Measurements from ENCODE around the gene ZNF212.
"Not testable (repeated sequence)": the region's sequence is repeated elsewhere in the genome, so short reads cannot be mapped to it uniquely, and the experiment has no call there.

The ZNF212 gene

DNA sequence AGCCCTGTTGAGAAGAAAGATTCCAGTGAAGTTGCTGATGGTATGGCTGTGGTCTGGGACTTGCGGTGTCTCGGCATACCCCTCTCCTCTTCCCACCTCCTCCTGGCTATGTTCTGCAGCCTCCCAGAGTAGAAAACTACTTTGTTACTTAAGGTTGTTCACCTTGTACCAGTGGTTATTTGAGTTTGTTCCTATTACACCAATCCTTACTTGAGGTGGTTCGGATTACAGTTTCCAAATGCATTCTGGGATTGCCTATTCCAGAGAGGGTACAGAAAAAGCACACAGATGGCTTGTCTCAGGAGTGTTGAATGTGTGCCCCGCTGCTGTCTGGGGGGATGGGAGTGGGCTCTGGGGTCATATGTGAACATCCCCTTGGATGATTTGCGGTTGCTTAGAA, 15.7 kb downstream of the ZNF212 start:
- no peak for DNase-seq

DNA sequence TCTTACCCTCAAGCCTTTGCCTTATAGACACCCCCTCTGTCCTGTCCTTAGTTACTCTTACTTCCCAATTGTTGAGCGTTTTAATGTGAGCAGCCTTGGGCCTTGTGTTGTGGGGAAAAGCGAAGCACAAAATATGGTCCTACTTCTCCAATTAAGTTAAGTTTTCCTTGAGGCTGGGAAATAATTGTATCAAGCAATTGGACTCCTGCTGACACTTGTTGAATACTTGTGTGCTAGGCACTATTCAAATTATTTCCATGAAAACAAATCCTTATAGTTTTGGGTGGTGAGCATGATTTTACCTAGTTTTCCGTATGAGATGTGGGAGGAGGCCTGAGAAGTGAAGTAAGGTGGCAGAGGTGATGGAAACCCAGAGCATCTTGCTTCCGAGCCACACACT, 17.1 kb downstream of the ZNF212 start:
- DNase-seq: no peak

DNA sequence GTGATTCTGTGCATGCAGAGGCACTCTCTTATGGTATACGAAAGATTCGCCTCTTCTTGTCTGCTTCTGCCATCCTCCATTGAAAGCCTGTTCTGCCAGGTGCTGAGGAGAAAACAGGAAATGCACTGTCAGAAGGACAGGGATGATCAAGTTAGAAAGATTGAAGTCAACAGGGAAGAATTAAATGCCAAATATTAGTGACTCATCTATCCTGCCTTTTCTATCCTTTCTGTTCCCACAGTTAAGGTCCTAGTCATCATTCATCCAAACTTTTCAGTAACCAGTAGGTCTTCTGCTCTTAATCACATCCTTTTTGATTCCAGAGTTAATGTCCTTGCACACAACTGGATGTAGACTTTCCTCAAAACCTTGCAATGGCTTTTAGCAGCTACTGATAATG, 17.7 kb downstream of the ZNF212 start:
- no peak for DNase-seq

DNA sequence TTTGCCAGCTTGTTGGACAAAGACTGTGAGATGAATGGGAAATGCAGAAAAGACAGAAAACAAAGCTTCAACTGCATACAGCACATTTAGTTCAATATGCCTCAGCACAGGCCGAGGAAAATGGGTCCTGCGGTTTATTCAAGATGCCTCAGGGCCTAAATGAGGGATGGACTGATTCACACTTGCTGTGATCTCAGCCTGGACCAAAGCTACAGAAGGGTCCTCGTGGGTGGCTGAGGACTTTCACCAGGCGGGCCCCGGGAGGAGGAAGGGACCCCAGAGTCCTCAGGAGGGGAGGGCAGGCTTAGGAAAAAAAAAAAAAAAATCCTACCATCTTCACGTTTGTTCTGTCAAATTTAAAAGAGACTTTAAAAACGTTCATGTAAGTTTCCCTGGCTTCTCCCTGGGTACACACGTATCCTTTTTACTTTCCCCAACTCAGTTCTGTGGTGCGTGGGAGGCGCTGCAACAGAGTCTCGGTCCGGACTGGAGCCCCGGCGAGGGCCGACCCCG, 21.9 kb downstream of the ZNF212 start:
- DNase-seq: peak; percentile 16

DNA sequence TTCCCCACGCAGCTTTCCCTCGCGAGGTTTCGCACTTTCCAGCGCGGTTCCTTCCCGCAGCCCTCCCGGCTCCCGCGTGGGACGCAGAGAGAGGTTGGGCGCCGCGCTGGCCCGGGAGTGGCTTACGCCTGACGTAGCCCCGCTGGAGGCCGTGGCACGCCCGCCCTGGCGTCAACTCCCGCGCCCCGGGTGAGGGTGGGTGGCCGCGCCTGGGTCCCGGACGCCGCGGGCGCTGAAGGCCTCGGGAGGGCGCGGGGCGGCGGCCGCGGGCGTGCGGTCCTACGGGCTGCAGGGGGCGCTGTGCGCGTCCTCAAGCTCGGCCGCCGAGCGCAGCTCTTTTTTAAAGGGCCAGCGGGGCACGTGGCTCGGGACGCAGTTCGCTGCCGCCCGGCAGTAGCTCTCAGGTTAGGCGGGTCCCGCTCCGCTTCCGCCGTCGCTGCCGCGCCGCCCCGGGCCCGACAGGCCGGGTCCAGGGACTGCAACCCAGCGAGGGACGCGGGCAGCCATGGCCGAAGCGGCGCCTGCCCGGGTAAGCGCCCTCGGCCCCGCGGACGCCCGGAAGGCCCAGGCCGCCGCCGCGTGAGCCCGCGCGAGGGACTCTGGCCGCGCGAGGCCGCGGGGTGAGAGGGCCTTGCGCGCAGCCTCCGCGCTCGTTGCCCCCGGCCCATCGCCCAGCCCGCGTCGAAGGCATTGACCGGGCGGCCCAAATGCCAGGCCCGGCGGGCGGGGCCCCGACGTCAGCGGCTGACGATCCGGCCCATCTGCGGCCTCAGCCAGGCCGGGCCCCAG, 22.6 kb downstream of the ZNF212 start, which contains the start of gene ZNF783:
ZNF783 (plus strand) TSS at position 368 of the 789 bp plus-strand sequence; CDS start at position 506, 138 bp downstream.
- DNase-seq: peak; percentile 89

DNA sequence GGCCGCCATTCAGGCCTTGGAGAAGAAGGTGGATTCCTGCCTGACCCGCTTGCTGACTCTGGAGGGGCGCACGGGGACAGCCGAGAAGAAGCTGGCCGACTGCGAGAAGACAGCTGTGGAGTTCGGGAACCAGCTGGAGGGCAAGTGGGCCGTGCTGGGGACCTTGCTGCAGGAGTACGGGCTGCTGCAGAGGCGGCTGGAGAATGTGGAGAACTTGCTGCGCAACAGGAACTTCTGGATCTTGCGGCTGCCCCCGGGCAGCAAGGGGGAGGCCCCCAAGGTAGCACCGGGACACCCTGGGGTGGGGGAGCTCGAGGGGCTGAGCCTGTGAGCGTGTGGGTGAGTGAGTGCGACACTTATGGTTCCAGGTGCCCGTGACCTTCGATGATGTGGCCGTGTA, 27.0 kb downstream of the ZNF212 start:
- DNase-seq: no peak

DNA sequence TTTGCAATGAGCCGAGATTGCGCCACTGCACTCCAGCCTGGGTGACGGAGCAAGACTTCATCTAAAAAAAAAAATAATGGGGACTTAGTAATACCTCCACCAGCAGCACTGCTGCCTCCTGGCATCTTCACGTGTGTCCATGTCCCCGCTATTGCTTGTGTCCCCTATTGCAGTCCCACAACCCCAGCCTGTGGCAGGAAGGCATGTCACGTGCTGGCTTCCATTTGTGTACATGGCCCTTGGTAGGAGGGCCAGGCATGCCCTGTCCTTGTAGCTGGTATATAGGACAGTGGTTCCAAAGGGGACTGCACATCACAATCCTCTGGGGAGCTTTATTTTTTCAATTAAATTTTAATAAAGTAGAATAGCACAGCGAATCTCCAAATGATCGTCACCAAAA, 28.3 kb downstream of the ZNF212 start:
- DNase-seq: no peak

DNA sequence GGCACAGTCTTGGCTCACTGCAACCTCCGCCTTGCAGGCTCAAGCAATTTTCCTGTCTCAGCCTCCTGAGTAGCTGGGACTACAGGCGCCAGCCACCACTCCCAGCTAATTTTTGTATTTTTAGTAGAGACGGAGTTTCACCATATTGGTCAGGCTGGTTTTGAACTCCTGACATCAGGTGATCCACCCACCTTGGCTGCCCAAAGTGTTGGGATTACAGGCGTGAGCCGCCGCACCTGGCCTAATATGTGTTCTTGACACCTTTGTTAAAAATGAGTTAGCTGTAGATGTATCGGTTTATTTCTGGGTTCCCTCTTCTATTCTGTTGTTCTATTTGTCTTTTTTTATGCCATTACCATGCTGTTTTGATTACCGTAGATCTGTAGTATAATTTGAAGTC, 35.0 kb downstream of the ZNF212 start:
- not testable (repeated sequence) for DNase-seq

DNA sequence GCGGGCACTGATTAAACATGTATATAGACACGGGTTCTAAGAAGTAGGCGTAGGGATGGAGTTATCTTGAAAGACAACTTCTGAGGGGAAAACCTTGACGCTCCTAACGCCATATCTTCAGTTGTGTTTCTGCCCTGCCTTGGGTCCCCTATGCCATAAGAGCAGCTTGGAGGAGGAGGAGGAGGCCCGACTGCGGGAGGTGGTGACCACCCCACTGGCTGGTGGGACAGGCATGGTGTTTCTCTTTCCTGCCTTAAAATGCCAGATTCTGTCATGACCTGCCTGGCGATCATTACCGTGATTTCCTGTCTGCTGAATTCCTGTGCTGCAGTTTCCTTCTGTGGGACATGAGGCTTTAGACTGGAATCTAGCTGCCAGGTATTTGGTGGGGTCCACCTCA, 38.4 kb downstream of the ZNF212 start:
- DNase-seq: no peak

DNA sequence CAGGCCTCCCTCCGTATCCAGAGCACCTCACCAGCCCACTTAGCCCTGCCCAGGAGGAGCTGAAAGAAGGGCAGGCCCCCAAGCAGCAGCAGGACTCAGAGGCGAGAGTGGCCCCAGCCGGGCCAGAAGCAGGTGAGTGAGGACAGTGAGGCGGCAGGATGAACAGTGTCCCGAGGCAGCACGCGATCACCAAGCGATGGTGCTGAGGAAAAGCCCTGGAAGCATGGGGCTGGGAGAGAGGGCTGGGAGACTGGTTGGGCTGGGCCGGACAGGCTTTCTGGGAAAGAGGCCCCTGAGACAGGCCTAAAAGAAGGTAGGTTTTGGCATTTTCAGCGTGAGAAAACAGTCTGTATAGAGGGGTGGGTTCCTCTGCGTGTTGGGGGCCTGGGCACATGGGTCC, 38.9 kb downstream of the ZNF212 start:
- no peak for DNase-seq

DNA sequence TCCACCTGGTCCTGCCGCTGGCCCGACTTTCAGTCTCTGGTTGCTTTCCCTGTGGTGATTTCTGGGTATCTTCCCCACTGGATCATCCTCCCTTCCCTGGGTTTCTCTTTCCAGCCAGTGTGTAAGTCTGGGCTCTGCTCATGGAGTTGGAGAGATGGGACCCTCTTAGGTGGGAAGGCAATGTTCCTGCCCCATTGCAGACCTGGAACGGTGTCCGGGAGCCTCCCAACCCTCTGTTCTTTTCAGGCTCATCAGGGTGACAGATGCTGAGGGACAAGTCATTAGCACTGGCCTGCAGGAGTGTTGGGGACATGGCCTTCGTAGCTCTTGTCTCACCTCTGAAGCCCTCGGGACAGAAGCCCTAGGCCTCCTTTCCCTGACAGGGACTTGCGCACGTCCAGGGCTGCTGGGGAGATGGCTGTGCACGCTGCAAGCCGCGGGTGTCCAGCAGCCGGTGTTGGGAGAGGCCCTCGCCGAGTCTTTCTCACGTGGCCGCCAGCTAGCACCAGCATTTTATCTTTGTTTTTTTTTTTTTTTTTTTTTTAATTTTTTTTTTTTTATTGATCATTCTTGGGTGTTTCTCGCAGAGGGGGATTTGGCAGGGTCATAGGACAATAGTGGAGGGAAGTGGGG, 39.8 kb downstream of the ZNF212 start:
- no peak for DNase-seq

DNA sequence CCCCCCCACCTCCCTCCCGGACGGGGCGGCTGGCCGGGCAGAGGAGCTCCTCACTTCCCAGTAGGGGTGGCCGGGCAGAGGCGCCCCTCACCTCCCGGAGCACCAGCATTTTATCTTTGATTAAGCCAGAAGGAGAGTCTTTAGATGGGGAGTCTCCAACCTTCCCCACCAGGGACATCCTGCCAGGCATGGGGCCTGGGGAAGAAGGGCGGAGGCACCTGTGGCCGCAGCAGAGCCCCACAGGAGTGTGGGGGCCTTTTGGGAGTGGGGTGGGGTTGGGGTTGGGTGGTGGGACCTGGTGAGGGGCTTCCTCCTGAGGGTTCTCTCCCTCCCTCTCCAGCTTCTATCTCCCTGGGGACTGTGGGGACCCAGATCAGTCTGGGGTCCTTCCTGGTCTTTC, 40.7 kb downstream of the ZNF212 start:
- DNase-seq: no peak

DNA sequence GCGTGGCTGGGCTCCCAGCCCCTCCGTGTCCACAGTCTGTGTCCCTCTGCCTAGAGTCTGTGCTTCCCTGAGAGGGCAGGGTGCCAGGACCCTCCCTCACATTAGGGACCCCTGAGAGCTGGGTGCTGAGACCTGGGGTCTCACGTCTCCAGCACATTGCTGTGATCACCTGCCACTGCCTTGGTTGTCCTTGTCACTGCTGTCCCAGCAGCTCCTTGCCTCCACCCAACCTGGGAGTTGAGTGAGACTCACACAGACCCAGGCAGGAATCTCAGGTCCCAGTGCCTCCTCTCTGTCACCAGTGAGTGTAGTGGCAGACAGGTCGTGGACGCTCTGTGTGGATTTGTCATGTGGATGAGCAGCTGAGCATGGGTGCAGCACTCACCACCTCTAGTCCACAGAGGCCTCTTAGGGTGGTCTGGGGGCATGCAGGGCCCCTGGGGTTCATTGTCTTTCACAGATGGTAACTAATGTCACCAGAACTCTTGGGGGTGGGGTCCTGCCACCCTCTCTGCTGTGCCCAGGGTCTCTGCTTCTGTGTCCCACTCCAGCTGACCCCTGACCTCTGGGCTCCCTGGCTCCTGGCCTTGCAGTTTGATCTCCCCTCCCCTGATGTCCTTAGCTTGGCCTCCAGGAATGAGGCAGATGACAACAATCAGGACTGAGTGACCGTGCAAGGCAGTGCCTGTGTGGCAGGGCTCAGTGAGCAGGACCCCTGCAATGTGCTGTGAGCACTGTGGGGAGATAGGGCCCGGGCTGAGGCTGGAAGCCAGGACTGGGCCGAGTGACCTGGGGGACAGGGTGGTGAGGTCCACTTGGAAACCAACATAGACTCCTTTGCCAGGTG, 41.4 kb downstream of the ZNF212 start:
- DNase-seq: no peak

DNA sequence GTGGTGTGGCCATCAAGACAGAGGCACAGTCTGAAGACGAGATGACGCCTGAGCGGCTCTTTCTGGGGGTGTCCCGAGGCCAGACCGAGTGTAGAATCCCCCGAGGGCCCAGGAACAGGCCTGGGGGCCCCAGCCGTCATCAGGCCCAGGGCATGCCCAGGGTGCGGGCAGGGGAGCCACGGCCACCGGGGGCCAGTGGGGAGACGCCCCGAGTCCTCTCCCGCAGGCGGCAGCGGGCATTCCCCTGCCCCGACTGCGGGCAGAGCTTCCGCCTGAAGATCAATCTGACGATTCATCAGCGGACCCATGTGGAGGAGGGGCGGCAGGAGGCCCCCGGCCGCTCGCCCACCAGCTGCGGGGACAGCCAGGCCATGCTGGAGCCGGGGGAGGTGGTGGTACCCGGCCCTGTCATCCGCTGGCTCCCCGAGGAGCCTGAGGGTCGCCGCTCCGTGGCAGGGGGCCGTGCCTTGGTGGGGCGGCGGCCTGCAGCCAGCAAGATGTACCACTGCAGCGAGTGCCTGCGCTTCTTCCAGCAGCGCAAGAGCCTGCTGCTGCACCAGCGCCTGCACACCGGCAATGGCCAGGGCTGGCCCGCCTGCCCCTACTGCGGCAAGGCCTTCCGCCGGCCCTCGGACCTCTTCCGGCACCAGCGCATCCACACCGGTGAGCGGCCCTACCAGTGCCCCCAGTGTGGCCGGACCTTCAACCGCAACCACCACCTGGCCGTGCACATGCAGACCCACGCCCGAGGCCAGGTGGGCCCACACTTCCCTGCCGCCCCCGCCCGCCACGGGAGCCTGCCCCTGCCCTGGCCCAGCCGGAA, 42.3 kb downstream of the ZNF212 start:
- no peak for DNase-seq

DNA sequence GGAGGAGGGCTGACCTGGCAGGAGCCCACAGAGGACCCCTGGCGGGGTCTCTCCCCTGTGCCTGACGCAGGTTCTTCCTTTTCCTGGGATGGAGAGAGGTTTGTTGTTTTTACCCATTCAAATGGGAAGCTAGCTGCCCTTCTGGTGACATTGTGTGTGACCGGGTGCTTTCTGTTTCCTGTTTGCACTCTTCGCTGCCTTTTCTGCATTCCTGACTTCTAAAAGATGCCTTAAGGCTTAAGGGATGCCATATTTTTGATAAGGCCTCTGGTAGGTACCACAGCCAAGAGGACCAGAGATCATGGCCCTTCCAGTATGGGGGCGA, 42.8 kb downstream of the ZNF212 start:
- no peak for DNase-seq

DNA sequence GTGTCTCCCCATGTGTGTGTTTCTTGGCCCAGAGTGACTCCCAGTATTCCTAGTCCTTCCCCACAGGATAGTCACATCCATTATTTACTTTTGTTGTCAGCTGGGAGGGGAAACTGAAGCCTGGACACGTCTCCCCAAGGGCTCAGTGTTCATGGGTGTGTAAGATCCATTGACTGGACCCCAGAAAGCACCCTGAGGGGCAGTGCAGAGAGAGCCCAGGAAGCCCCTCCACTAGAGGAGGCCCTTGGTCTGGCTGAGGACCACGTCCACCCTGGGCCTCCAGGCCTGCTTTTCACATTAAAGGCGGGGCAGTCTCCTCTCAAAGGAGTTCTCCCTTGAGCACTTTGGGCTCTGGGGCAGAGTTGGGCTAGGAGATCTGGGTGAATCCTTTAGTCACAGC, 43.9 kb downstream of the ZNF212 start:
- no peak for DNase-seq

DNA sequence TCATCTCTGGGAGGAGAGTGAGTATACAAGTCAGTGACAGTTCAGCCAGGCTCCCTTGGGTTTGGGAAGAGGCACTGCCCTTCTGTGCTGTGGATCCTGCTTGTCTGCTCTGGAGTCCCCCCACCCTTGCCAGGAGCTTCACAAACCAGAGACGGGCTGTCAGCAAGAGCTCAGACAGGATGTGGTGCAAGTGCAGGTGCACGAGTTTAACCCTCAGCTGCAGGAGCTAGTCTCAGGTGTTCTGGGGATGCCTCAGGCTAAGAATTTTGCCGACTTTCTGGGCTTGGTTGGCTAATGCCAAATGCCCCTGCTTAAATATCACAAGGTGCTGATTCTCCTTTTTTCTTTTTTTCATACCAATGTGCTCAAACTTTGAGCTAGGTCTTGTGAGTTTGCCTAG, 44.9 kb downstream of the ZNF212 start:
- DNase-seq: peak; percentile 67

DNA sequence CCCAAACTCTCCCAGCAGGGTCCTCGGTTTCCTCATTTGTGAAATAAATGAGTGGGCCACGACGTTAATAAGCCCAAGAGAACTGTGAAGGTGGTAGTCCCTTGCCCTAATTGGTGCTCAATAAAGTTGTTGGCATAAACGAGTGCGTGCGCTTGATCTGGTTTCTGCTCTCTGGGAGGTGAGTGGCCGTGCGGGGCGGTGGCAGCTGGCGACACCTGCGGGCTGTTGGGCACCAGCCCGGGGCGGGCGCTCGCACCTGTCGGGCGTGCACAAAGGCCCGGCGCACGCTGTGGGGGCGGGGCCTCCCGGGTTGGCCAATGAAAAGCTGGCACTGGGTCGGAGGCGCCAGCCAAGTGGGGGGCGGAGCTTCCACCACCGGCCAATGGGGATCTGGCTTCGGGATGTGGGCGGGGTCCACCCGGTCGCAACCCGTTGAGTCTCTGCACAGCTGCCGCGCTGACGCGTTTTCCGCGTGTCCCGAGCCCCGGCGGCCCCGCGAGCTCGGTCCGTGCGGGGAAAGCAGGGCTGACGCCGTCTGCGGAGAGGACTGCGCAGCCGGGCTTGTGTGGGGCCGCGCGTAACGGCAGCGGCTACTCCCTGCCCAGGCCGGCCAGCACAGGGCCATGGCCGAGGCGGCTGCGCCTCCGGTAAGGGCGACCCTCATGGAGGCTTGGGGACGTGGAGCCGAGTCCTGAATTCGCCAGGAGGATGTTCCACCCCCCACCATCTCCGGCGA, 45.6 kb downstream of the ZNF212 start:
- peak; percentile 98 for DNase-seq

DNA sequence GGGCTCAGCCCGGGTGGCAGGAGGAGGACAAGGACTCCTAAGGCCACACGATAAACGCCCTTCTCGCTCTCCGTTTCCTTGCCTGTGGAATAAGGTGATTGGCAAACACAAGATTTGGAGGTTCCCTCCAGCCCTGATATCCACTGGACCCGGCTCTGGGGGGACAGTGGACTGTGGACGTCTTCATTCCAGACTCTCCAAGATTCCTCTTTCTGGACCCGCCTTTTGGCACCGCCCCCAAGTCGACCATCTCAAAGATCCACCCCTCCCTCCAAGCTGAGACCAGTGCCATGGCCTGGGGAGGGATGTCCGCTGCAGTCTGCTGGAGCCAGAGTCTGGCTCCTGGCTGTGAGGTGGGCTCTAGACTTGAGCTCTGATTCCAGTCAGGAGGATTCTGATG, 46.2 kb downstream of the ZNF212 start:
- DNase-seq: no peak

DNA sequence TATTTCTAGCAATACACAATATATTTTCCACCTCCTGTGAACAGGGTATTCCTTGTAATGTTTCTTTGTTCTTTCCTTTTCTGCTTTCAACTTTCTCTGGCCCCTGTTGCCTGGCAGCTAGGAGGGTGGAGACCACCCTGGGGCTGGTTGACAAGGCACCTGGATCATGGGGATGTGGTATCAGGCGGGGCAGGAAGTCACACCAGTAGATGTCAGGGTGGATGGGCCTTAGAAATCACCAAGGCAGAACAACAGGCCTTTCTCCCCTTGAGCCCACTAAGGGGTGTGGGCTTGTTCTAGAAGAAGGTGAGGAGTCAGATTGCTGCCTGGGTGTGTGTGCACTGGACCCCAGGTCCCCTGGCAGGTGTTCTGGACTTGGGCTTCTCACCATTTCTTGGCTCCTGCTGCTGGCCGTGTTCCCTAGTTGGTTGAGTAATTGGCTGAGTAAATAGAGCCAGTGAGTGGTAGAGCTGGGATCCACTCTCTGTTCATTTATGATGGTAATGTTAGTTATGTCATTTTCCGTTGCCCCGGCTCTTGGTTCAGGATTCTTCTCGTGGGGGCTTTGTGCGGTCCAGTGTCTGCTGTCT, 47.5 kb downstream of the ZNF212 start:
- peak; percentile 7 for DNase-seq

DNA sequence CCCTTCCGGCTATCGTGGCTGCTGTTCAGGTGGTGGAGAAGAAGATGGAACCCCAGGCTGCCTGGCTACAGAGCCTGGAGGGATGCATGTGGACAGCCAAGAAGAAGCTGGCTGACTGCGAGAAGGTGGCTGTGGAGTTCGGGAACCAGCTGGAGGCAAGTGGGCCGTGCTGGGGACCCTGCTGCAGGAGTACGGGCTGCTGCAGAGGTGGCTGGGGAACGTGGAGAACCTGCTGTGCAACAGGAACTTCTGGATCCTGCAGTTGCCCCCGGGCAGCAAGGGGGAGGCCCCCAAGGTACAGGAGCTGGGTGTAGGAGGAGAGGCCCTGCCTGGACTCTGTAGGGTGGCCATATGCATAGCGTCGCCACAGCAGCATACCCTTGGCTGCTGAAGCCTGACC, 48.2 kb downstream of the ZNF212 start:
- no peak for DNase-seq

DNA sequence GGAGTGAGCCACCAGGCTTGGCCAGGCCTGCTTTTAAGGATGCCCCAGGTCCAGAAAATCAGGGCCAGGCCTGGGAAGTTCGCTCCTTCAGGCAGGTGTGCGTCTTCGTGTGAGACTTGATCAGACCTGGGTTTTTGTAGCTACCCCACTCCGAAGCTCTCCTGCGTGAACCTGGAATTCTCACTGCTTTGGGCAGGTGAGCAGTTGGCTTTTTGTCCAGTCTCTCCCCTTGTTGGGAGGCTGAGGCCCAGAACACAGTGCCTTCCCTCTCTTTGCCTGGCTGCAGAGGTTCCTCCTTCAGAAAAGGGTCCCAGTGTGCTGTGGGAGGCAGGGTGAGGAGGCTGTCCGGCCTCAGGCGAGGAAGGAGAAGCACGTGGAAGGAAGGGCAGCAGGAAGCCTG, 49.8 kb downstream of the ZNF212 start:
- no peak for DNase-seq

Measured in CD4-positive, alpha-beta T cell treated with Interleukin-17A for 1 hour (primary cell).